ENCODE results near the gene PCED1B. TPM values are rescaled to one million over a fixed set of nuclear protein-coding genes. Genes with fewer than 3 reads are reported as not detected.
"Not testable (repeated sequence)": the region's sequence is repeated elsewhere in the genome, so short reads cannot be mapped to it uniquely, and the experiment has no call there.

Gene PCED1B
- total RNA-seq, 1 donor from 2014 or later: 1.2 TPM

DNA sequence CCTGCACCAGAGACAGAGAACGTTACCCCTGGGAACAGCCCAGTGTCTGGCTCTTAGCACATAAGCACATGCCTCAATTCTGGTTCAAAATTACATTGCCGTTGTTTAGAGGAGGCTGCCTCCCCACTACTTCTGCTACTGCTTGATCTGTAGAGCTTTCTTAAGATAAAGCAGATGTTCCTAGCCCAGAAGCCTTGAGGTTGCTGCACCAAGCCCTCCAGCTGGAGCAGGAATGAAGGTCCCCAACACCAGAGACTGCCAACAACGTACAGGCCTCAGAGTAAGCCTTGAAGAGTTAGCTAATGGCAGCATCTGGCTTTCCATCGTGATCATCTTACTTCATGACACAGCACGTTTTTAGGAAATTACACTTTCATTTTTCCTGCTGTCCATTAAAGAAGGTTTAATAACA, 35.1 kb downstream of the PCED1B start:
- DNase-seq (ENCODE audit: low spot score): no peak
- ATAC-seq: no peak

DNA sequence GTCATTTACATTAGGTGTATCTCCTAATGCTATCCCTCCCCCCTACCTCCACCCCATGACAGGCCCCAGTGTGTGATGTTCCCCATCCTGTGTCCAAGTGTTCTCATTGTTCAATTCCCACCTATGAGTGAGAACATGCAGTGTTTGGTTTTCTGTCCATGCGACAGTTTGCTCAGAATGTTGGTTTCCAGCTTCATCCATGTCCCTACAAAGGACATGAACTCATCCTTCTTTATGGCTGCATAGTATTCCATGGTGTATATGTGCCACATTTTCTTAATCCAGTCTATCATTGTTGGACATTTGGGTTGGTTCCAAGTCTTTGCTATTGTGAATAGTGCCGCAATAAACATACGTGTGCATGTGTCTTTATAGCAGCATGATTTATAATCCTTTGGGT, 37.9 kb downstream of the PCED1B start:
- not testable (repeated sequence) for DNase-seq (ENCODE audit: low spot score)

DNA sequence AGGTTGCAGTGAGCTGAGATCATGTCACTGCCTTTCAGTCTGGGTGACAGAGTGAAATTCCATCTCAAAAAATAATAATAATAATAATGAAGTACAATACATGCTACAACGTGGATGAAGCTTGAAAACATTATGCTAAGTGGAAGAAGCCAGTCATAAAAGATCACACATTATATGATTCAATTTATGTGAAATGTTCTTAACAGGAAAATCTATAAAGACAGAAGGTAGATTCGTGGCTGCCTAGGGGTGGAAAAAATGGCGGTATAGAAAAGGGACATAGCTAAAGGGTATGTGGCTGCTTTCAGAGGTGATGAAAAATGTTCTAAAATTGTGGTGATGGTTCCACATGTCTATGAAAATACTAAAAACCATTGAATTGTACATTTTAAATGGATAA, 41.3 kb downstream of the PCED1B start:
- ATAC-seq (no peak), DNase-seq (ENCODE audit: low spot score) (no peak)

More for the DNA sequence above, 37.9 kb downstream of the PCED1B start:
- ATAC-seq: not testable (repeated sequence)

DNA sequence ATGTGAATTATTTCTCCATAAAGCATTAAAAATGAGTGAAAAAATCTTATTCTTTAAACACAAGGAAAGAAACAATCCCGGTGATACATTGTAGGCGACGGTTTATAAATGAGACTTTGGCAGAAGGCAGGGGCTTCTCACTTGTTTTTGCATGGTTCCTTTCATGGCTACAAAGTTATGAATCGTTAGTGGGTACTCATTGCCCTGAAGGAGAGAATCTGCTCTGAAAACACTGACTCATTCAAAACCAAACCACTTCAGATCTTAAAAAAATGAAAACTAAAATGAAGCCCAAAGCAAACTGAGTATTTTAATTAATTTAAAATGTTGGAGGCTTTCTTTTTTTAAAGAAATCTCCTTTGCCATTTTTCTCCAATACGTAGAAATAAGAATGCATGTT, 41.7 kb downstream of the PCED1B start:
- no peak for ATAC-seq

DNA sequence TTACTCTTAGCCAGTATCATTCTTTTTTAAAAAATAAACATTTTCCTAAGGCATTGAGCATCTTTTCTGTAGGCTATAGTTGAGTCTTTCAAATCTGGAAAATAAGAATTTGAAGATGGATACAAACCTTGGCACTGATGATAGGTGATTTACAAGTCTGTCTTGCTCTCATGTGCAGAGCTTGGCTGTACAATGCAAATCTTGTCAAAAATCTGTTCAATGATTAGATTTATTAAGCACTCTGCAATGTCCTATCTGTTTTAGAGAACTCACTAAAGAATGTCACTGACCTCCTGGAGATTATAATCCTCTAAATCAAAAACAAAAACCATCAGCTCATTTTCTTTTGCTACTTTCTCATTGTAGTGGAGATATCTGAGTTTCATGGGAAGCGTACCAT, 43.2 kb downstream of the PCED1B start:
- DNase-seq (ENCODE audit: low spot score) (no peak), ATAC-seq (no peak)

More for the DNA sequence above, 41.7 kb downstream of the PCED1B start:
- no peak for DNase-seq (ENCODE audit: low spot score)

DNA sequence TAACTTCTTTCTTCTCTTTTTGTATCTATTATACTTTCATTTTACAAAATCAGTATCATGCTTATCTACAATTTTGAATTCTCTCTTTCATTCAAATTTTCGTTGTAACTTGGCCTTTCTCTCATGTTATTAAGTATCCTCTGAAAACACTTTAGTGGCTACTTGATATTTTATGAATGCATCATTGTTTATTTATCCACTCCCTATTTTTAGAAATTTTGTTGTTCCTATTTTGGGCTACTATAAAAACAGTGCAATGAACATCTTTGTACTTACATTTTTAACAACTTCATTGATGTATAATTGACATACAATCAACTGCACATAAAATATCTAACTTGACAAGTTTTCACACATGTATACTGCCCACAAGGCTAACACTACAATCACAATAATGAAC, 44.3 kb downstream of the PCED1B start:
- DNase-seq (ENCODE audit: low spot score) (no peak), ATAC-seq (no peak)

DNA sequence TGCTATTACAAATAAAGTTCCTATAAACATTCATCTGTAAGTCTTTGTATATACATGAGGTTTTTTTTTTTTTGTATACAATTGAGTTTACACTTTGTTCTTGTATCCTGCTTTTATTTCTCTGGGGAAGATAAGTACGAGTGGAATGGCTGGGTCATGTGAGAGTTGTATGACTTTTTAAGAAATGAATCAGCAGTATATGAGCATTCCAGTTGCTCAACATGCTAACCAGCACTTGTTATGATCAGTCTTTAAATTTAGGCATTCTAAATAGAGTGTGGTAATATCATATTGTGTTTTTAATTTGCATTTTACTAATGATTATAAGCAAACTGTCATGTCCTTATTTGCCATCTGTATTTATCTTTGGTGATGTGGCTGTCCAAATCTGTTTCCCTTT, 45.0 kb downstream of the PCED1B start:
- ATAC-seq: no peak
- DNase-seq (ENCODE audit: low spot score): no peak

DNA sequence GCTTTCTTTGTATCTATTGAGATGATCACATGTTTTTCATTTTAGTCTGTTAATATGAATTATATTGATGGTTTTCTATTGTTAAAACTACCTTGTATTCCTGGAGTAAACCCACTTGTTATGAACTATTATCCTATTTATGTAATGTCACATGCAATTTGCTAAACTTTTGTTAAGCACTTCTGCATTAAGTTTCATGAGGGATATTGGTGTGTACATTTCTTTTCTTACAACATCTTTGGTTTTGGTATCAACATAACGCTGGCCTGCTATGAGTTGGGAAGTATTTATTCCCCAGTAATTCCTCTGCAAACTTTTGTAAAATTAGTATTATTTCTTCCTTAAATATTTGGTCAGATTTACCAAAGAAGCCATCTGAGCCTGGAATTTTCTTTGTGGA, 46.8 kb downstream of the PCED1B start:
- ATAC-seq (no peak), DNase-seq (ENCODE audit: low spot score) (no peak)

DNA sequence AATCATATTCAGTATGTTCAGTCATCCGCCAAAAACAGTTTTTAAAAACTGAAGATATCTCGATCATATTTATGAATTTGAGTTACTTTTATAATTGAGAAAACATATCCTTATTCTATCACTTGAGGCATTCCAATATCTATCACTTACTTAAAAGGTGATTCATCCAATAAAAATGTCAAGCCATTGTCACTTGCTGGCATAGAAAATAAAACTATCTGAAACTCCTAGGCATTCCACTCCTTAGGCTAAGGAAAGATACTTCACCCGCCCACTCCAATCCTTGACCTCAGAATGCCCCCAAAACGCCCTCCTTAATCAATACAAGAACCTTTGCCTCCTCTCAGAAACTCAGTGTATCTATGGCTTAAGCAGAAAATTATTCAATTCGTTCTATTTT, 51.6 kb downstream of the PCED1B start:
- DNase-seq (ENCODE audit: low spot score) (no peak), ATAC-seq (no peak)

DNA sequence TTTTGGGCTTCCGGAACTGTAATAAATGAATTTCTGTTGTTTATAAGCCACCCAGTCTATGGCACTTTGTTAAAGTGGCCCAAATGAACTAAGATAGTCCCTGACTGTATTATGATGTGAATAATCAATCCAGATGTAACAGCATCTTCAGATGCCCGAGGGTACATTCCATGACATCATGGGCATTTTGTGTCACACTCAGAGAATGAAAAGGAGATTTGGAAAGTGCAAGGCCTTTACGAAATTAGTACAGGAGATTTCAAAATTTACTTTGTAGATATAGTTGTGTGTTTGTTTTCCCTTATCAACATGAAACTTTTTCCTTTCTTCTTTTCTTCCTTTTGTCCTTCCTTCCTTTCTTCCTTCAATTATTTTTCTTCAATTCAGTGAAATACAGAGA, 54.6 kb downstream of the PCED1B start:
- DNase-seq (ENCODE audit: low spot score) (no peak), ATAC-seq (no peak)

DNA sequence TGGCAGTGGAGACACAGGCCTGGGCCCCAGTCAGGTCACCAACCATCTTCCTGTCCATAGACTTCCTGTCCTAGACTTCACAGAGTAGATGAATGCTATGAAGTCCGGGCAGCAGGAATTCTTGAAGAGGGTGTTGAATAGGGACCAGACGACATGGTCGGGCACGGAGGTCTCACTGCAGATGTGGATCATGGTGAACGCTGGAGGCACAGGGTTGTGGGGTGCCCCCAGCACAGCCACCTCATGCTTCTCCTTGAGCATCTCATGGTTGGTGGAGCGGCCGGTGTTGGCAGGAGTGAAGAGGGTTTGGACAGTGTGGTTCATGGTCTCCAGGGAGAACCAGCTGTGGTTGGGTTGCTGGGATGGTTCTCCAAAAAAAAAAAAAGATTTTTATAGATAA, 56.2 kb downstream of the PCED1B start:
- no peak for ATAC-seq
- no peak for DNase-seq (ENCODE audit: low spot score)

DNA sequence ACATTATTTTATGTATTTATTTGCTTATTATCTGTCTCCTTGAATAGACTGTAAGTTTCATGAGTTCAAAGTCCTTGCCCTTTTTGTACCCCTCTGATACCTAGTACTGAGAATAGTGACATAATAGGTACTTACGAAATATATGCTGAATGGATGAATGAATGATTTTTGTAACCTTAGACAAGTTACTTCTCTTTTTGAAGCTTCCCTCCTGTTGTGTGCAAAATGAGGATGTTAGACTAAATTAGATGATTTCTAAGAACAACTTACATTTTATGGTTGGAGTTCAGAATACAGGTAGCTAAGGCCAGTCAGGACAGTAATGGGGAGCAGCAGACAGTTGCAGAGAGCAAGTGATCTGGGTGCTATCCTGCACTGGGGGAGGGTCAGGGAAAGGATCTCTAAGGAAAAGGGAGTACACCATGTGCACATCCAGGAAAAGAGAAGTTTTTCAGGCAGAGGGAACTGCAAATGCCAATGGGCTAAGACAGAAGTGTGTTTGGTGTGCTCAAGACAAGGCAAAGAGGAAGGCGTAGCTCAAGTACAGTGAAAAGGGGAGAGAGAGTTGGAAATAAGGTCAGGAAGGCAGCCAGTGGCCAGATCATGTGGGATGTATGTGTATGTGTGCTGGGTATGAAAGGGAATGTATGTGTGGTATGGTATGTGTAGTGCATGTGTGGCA, 59.7 kb downstream of the PCED1B start:
- ATAC-seq (no peak), DNase-seq (ENCODE audit: low spot score) (no peak)

DNA sequence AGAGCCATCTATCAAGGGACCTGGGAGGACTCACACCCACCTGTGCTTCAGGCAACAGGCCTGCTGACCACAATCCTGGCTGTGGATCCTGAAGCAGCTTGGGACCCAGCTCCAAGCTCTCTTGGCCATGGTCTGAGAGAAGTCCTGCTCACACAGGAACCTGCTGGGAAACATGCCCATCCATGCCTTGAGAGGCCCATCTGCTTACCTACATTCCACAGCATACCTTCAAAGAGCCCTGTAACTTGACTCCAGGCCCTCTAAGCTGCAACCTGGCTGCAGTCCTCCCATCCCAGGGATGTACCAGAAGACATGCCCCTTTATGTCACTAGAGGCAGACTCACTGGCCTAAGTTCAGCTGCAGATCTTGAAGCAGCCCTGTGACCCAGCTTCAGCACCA, 62.0 kb downstream of the PCED1B start:
- ATAC-seq (no peak), DNase-seq (ENCODE audit: low spot score) (no peak)

DNA sequence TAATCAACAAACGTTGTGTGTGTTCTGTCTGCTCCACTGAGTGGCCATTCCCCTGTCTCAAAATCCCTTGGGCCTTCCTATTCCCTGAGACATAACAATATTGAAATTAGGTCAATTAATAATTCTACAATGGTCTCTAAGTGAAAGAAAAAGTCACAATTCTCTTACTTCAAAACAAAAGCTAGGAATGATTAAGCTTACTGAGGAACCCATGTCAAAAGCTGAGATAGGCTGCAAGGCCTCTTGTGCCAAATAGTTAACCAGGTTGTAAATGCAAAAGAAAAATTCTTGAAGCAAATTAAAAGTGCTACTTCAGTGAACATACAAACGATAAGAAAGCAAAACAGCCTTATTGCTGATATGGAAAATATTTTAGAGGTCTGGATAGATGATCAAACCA, 65.3 kb downstream of the PCED1B start:
- no peak for ATAC-seq

DNA sequence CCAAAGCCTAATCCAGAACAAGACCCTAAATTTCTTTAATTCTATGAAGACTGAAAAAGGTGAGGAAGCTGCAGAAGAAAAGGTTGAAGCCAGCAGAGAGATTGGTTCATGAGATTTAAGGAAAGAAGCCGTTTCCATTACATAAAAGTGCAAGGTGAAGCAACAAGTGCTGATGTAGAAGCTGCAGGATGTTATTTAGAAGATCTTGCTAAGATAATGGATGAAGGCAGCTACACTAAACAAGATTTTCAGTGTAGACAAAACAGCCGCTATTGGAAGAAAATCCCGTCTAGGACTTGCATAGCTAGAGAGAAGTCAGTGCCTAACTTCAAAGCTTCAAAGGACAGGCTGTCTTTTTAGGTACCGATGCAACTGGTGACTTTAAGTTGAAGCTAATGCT, 65.8 kb downstream of the PCED1B start:
- DNase-seq (ENCODE audit: low spot score) (no peak), ATAC-seq (no peak)

More for the DNA sequence above, 65.3 kb downstream of the PCED1B start:
- DNase-seq (ENCODE audit: low spot score): no peak

DNA sequence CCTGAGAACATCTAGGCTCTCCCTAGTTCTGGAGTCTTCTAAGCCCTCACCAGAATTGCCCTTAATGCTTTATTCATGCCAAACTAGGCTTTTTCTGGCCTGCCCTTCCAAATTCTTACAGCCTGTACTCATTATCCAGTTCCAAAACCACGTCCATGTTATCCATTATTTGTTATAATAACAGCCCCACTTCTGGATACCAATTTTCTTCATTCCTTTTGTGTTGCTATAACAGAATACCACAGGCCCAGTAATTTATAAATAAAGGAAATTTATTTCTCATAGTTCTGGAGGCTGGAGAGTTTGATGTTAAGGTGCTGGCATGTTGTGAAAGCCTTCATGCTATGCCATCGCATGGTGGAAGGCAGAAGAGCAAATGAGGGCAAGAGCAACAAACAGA, 68.3 kb downstream of the PCED1B start:
- no peak for DNase-seq (ENCODE audit: low spot score)
- ATAC-seq: no peak

DNA sequence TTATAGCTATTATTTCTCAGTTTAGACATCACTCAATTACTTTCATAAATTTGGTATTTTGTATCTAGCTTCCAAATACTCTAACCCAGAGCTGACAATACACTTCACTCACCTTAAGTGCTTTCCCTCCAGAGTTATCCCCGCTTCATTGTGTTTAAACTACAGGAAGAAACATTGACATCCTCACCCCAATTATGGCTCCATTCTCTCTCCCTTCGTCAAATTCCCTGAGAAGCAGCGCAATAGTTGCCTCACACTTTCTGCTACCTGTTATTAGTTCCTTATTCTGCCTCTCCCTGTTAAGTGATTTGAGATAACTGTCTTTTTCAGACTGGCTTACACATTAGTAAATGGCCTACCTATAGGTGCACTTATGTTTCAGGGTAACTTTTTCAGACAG, 69.7 kb downstream of the PCED1B start:
- ATAC-seq (no peak), DNase-seq (ENCODE audit: low spot score) (no peak)

DNA sequence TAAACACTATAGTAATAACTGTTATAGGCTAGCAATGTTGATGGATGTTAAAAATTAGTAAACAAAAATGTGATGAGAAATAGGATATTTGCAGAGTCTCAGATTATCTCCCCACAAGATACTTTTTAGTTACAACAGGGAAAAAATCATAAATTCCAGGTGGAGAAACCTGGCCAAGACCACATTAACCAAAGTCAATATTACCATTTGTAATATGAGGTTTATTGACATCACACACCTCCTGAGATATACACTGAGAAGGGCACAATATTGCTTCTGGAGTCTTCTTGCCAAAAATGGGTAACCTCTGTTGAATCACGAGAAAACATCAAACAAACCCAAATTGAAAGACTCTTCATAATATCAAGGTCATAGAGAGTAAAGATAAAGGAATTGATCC, 72.7 kb downstream of the PCED1B start:
- no peak for DNase-seq (ENCODE audit: low spot score)
- no peak for ATAC-seq

DNA sequence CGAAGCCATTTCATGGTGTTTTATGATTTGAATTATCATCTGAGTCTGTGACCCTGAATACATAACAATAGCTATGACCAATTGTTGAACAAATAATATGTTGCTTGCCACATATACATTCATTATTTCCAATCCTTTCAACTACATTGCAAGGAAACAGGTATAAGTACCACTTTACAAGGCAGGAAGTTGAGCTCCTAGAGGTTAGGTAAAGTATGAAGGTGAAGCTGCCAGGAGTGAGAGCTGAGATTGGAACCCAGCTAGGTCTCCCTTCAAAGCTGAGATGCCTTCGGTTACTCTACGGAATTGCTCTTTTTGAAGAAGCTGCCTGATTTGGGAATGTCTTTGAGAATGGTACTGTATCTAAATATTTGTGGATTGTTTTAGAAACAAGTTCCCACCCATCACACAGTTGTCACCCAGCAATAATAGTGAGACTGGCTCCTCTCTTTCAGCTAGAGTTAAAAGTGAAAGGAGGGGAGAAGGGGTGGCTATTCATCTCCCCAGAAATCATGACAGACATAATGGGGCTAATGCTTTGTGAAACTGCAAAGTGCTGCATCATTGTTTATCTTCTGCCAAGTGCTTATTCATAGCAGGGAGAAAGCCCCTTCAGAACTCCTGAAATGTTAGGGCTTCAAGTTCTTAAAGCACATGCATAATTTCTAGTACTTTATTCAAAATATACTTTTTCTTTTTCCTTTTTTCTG, 76.2 kb downstream of the PCED1B start:
- ATAC-seq: no peak
- DNase-seq (ENCODE audit: low spot score): no peak

DNA sequence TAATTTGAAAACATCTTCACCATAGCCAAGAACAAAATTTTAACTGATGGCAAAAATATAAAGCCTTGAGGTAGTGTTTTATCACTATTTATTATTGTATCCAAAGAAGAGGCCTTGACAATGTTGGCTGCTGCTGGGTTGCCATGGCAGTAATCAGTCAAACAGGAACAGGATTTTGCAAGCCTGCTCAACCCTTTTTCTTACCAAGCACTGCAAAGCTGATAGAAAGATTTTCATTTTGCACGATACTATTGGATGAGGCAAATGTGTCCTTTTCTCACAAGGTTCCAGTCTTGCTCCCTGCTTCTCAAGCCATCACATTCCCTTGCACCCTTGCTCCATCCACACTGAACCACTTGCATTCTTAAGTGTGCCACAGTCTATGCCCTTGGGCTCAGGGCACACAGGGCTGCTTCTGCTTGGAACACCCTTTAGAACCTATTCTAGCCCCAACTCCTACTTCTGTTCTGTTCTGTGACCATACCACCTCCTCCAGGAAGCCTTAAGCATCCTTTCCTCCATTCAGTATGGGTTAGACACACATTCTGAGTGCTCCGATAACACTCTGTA, 76.8 kb downstream of the PCED1B start:
- ATAC-seq (peak; percentile 54), DNase-seq (ENCODE audit: low spot score) (no peak)

DNA sequence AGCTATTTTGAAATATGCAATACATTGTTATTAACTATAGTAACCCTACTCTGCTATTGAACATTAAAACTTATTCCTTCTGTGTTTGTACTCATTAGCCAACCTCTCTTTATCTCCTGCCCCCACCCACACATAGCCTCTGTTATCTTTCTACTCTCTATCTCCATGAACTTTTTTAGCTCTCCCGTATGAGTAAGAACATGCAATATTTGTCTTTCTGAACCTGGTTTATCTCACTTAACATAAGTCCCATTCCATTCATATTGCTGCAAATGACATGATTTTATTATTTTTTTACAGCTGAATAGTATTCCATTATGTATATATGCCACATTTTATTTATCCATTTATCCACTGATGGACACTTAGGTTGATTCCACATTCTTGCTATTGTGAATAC, 79.4 kb downstream of the PCED1B start:
- no peak for DNase-seq (ENCODE audit: low spot score)
- ATAC-seq: no peak

DNA sequence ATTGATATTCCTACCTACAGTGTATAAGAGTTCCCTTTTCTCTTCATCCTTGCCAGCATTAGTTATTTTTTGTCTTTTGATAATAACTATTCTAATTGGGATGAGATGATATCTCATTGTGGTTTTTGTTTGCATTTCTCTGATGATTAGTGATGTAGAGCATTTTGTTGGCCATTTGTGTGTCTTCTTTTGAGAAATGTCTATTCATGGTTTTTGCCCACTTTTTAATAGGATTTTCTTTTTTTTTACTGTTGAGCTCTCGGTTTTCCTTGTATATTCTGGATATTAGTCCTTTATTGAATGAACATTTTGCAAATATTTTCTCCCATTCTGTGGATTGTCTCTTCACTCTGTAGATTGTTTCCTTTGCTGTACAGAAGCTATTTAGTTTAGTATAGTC, 79.9 kb downstream of the PCED1B start:
- no peak for DNase-seq (ENCODE audit: low spot score)
- no peak for ATAC-seq

Data from left lobe of liver (tissue), 2 donors.